OCI-LY1 (cell line): ENCODE data around the gene AGR3.

Experiments
- EZH2 ChIP-seq: fragments of 200-600 bp; sonication (generic), shearing (Covaris generic); IDR thresholded peaks from 2 replicates; pipeline ENCODE4 v1.8.0; 2017; ENCODE audit warnings: borderline replicate concordance, mixed run types, mild to moderate bottlenecking, antibody characterized with exemption, low read length, moderate library complexity, mixed read lengths
- TF ChIP-seq, protein P1 (sequence below): fragments of 200-600 bp; sonication (generic), shearing (Covaris generic); IDR thresholded peaks from 2 replicates; pipeline ENCODE4 v1.5.1; 2017; ENCODE audit warnings: mild to moderate bottlenecking, antibody characterized with exemption, low read length, moderate library complexity, mixed read lengths

GRCh38 chr7:16916738-16917137 lies 35.0 kb upstream of the AGR3 start:
- TF ChIP-seq EZH2 = no peak
- TF ChIP-seq, protein P1, sequence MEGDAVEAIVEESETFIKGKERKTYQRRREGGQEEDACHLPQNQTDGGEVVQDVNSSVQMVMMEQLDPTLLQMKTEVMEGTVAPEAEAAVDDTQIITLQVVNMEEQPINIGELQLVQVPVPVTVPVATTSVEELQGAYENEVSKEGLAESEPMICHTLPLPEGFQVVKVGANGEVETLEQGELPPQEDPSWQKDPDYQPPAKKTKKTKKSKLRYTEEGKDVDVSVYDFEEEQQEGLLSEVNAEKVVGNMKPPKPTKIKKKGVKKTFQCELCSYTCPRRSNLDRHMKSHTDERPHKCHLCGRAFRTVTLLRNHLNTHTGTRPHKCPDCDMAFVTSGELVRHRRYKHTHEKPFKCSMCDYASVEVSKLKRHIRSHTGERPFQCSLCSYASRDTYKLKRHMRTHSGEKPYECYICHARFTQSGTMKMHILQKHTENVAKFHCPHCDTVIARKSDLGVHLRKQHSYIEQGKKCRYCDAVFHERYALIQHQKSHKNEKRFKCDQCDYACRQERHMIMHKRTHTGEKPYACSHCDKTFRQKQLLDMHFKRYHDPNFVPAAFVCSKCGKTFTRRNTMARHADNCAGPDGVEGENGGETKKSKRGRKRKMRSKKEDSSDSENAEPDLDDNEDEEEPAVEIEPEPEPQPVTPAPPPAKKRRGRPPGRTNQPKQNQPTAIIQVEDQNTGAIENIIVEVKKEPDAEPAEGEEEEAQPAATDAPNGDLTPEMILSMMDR = no peak
